Small intestine (tissue), 7 donors: ENCODE results near the gene PPP1R36. TPM values are rescaled to one million over a fixed set of nuclear protein-coding genes. Genes with fewer than 3 reads are reported as not detected.

ENCODE experiments used
- DNase-seq, 2 donors: peaks; one replicate each; pipeline versions ENCODE4 v3.0.0 to v3.0.0-alpha.2; 2013
- FAIRE-seq: peaks from 2 replicates; lab custom pipeline; 2012; peaks lifted over from hg19 to GRCh38; lab: Jason Lieb, UNC
- H3K27ac ChIP-seq, 3 donors: one replicate each; pipeline ENCODE4 v1.5.1; 2013; ENCODE audit warnings: low read length in 2 of 3, mild to moderate bottlenecking in 2 of 3, control low read depth in 1 of 3, inconsistent platforms in 1 of 3, low read depth in 1 of 3, moderate library complexity in 1 of 3
- H3K27me3 ChIP-seq, 3 donors: one replicate each; pipeline ENCODE4 v1.6.1; 2013; ENCODE audit warnings: low read length in 3 of 3, inconsistent platforms in 1 of 3; ENCODE audit not compliant: control insufficient read depth in 3 of 3, insufficient read depth in 3 of 3
- H3K36me3 ChIP-seq, 3 donors: one replicate each; pipeline ENCODE4 v1.6.1; 2013; ENCODE audit warnings: low read length in 3 of 3, inconsistent platforms in 1 of 3, low read depth in 1 of 3, mild to moderate bottlenecking in 1 of 3, moderate library complexity in 1 of 3; ENCODE audit not compliant: control insufficient read depth in 3 of 3, insufficient read depth in 2 of 3
- H3K4me1 ChIP-seq, 3 donors: one replicate each; pipeline ENCODE4 v1.6.1; 2013; ENCODE audit warnings: low read length in 2 of 3, inconsistent platforms in 1 of 3, low read depth in 1 of 3, mild to moderate bottlenecking in 1 of 3, moderate library complexity in 1 of 3; ENCODE audit not compliant: control insufficient read depth in 3 of 3, insufficient read depth in 2 of 3
- H3K4me3 ChIP-seq, 3 donors: one replicate each; pipeline ENCODE4 v1.5.1; 2013; ENCODE audit warnings: low read length in 3 of 3, control low read depth in 1 of 3, inconsistent platforms in 1 of 3, low read depth in 1 of 3, mild to moderate bottlenecking in 1 of 3, moderate library complexity in 1 of 3
- H3K9me3 ChIP-seq, 2 donors: one replicate each; pipeline ENCODE4 v1.6.1; 2013; ENCODE audit warnings: low read depth in 1 of 2, low read length in 1 of 2; ENCODE audit not compliant: control insufficient read depth in 2 of 2, insufficient read depth in 1 of 2
- WGBS, 3 donors: extraction: QIAGEN DNeasy Blood & Tissue Kit; methylation state at CpG; one replicate each; pipeline ENCODE4 v1.1.7; 2013; 5-methylcytosine and 5-hydroxymethylcytosine counted together
- polyA plus RNA-seq, 4 donors: library from polyadenylated mRNA; stranded (reverse) in 3 of 4; unstranded in 1 of 4; fragments of 200-250 nt in 3 of 4; fragments of 120-200 nt in 1 of 4; gene quantifications; one replicate each; pipeline versions ENCODE4 v1.2.1 to v1.2.3, GENCODE V29; 2013
- donor health status: healthy with polysubstance abuse.
- donor health status: control.
- donor health status: control.
- donor health status: Bipolar disorder and iron deficiency.
- donor health status: healthy.

The PPP1R36 gene
- polyA plus RNA-seq, 4 donors = 1.6 to 7.8 (median 4.9) TPM

DNA sequence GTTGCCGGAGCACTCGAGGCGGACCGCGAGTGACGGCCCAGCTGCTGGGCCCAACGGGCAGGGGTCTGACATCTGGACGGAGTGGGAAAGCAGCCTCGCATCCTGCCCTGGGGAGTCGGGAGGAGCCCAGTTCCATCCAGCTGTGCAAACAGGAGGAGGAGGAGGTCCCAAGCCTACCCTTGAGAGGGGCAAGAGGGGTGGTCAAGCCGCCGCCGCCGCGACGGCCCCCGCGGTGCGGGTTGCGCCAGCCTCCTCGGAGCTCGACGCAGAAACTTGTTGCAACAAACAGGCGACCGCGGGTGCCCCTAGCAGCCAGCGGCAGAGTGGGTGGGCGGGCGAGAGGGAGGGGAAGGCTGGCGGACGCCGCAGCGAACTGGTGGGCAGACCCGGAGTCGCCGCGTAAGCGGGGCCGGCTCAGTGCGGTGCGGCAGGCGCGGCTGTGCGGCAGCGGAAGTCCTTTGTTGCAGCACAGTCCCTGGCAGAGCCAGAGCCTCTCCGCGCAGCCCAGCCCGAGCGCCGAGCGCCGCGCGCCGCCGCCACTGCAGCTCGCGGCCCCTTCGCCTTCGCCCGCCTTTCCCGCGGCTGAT lies 45.4 kb upstream of the PPP1R36 start, which contains the start of gene ZBTB1:
ZBTB1 (plus strand) TSS at position 461 of the 587 bp plus-strand sequence. CDS start 16,735 bp downstream, outside the sequence.
- Histone ChIP-seq H3K9me3 (no peaks in the 10 kb centered on the region), H3K4me1 (peaks cover 4 to 32% (median 30%) of the 10 kb centered on the region in 3 donors), H3K27ac (peak within 1 kb of the TSS; percentile 98 to 100 (median 100)), H3K36me3 (no peaks in the 10 kb centered on the region), H3K4me3 (peak within 1 kb of the TSS; percentile 91 to 99 (median 92)), H3K27me3 (no peaks in the 10 kb centered on the region)
- peak; percentile 66 to 93 for DNase-seq
- WGBS, 3 donors = 0 to 1% (median 0%) methylated on average over 36 to 63 of the region's 63 CpGs
- no peak for FAIRE-seq

DNA sequence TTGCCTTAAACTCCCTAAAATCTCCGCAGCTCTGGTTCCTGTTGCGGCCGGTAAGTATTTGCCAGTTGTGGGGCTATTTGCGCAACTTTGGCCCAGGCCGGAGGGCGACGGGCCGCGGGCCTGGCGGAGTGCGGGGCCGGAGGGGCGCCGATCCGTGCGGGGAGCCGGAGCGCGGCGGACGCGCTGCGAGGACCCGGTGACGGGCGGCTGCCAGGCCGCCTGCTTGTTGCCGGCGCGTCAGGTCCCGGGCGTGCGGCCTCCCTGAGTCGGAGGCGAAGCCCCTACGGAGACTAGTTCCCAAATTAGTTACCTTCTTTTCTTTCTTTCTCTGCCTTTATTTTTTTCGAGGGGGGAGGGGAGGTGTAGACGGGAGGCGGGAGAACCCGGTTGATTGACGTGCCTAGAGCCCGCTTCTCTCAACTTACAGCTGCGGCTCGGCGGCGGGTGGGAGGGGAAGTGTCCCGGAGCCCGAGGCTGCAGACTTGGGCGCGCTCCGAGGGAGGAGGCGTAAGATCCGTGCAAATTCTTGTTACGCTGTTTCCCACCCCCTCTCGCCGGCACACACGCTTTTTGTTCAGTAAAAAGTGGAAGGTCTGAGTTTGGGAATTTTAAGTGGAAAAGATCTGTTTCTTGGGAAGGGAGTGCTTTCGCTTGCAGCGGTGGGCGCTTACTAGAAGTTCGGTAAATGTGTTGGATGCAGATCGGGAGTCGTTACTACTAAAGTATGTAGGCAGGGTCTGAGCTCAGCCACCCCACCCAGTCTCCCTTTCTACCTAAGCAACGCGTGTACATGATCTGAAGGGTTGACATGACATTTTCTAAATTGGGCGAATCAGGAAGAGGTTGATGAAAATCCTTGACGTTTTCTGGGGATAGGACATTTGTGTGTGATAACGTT lies 44.6 kb upstream of the PPP1R36 start:
- Histone ChIP-seq H3K4me1 (peaks cover 4 to 29% (median 25%) of the 10 kb centered on the region in 3 donors), H3K27me3 (no peaks in the 10 kb centered on the region), H3K27ac (peak overlapping the region; percentile 98 to 100 (median 100)), H3K9me3 (no peaks in the 10 kb centered on the region), H3K4me3 (peak overlapping the region; percentile 91 to 99 (median 92)), H3K36me3 (no peaks in the 10 kb centered on the region)
- DNase-seq = peak; percentile 91 to 93
- 0% methylated on average over 55 to 68 of the region's 68 CpGs for WGBS, 3 donors
- no peak for FAIRE-seq

- H3K36me3 ChIP-seq = no peaks in the 10 kb centered on the region
- H3K27me3 ChIP-seq = no peaks in the 10 kb centered on the region
- peak overlapping the region in 1 of 3 donors; percentile 17 for H3K4me3 ChIP-seq
- peaks cover 3 to 37% (median 17%) of the 10 kb centered on the region in 3 donors for H3K4me1 ChIP-seq
- DNase-seq (peak in 1 of 2 donors; percentile 23), FAIRE-seq (no peak)
- peak overlapping the region in 2 of 3 donors; percentile 33 to 62 for H3K27ac ChIP-seq
- no peaks in the 10 kb centered on the region for H3K9me3 ChIP-seq
- WGBS, 3 donors = 10 to 24% (median 15%) methylated on average over 3 of the region's 3 CpGs
These were observed 43.0 kb upstream of the PPP1R36 start for GRCh38 chr14:64506721-64507120.

- H3K4me3 ChIP-seq = no peak overlapping the region
- H3K27ac ChIP-seq = peak overlapping the region in 1 of 3 donors; percentile 37
- DNase-seq = no peak
- 53 to 73% (median 60%) methylated on average over 4 of the region's 4 CpGs for WGBS, 3 donors
- H3K36me3 ChIP-seq = no peaks in the 10 kb centered on the region
- FAIRE-seq = no peak
- H3K27me3 ChIP-seq = no peaks in the 10 kb centered on the region
- H3K9me3 ChIP-seq = no peaks in the 10 kb centered on the region
- peaks cover 0 to 30% (median 9%) of the 10 kb centered on the region in 3 donors for H3K4me1 ChIP-seq
These were observed 42.2 kb upstream of the PPP1R36 start for GRCh38 chr14:64507376-64508156.

DNA sequence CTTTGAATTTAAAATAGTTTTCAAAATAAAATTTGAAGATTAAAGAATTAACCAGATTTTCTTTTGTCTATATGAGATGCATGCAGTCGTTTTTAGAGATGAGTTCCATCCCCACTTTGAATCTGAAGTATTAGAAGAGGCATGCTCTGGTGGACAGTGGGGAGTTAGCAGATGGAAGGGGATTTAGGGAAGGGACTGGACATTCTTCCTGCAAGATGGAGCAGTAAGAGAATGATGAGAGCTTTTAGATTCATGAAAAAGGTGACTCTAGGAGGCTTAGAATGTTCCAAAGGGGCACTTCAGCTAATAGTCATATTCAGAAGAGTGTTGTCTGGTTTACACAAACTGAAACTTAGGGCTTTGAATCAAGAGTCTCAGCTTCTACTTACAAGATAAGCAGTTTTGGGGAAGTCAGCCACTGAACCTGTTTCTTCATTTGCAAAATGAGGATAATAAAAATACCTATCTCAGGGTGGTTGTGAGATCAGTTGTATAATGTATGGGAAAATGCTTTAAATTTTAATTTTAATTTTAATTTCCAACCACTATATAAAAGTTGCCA lies 41.5 kb upstream of the PPP1R36 start:
- Histone ChIP-seq H3K9me3 (no peaks in the 10 kb centered on the region), H3K4me1 (peaks cover 0 to 29% (median 8%) of the 10 kb centered on the region in 3 donors), H3K27ac (no peak overlapping the region), H3K4me3 (no peak overlapping the region), H3K36me3 (no peaks in the 10 kb centered on the region), H3K27me3 (no peaks in the 10 kb centered on the region)
- WGBS, 3 donors = 24 to 32% (median 32%) methylated on average over 1 of the region's 1 CpG
- DNase-seq (no peak), FAIRE-seq (no peak)

GRCh38 chr14:64509036-64509435 lies 40.7 kb upstream of the PPP1R36 start:
- no peak for DNase-seq
- no peak for FAIRE-seq
- Histone ChIP-seq H3K36me3 (no peaks in the 10 kb centered on the region), H3K9me3 (no peaks in the 10 kb centered on the region), H3K4me1 (peaks cover 0 to 29% (median 8%) of the 10 kb centered on the region in 3 donors), H3K4me3 (no peak overlapping the region), H3K27ac (no peak overlapping the region), H3K27me3 (no peaks in the 10 kb centered on the region)
- WGBS, 3 donors = 84 to 89% (median 87%) methylated on average over 8 of the region's 8 CpGs

DNA sequence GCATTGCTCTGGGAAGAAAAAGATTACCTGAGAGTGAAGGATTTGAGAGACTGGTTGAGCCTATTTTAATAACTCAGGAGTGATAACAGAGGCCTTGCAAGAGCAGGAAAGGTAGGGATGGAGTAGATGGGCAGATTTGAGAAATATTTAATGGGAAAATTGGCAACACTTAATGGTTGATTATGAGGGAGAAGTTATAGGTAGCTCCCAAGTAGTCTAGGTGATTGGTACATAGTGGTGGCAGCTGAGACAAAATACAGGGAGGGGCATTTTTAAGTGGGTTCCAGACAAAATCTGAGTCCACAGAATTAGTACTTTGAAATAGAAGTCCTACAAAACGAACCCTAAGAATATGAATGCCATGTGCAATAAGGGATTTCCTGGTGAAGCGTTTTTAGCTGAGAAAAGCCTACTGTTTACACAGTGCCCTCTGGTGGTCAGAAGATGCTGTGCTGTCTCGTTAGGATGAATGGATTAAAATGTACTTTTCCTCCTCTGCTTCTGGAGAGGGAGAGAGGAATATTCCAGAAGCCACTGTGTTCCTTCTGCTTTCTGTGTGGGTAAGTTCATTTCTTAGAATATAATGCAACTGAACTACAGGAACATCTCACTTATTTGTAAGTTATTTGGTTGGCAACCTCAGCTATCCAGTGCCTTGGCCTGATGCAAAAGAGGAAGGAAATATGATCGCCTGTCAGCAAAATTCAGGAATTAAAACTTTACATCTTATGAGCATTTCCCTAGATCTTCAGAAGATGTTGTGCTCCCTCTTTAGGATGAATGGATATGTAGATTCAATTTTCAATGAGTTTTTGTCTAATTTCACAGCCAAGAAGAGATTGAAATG lies 38.7 kb upstream of the PPP1R36 start:
- peak; percentile 78 to 85 for DNase-seq
- no peaks in the 10 kb centered on the region for H3K36me3 ChIP-seq
- H3K9me3 ChIP-seq = no peaks in the 10 kb centered on the region
- FAIRE-seq = no peak
- H3K4me1 ChIP-seq = peaks cover 0 to 26% (median 4%) of the 10 kb centered on the region in 3 donors
- 18 to 23% (median 21%) methylated on average over 4 of the region's 4 CpGs for WGBS, 3 donors
- no peaks in the 10 kb centered on the region for H3K27me3 ChIP-seq
- H3K27ac ChIP-seq = peak overlapping the region in 1 of 3 donors; percentile 38
- H3K4me3 ChIP-seq = no peak overlapping the region
